Stimulated activated CD4-positive, alpha-beta T cell treated with anti-CD3 and anti-CD28 coated beads, Interleukin-1b, Interleukin-23, amount 100 ng/mL, for 1 hour (primary cell): ENCODE results near the gene PAX5.

Experiments used
- DNase-seq, 2 donors: peaks; one replicate each; pipeline ENCODE4 v3.0.0-alpha.2; 2020; ENCODE audit warnings: low read depth in 2 of 2

The PAX5 gene

GRCh38 chr9:36987891-36988290 is 46.2 kb downstream of the PAX5 start:
- DNase-seq: no peak

GRCh38 chr9:36987409-36987808 is 46.7 kb downstream of the PAX5 start:
- no peak for DNase-seq

GRCh38 chr9:36986468-36987408 is 47.3 kb downstream of the PAX5 start:
- no peak for DNase-seq

DNA sequence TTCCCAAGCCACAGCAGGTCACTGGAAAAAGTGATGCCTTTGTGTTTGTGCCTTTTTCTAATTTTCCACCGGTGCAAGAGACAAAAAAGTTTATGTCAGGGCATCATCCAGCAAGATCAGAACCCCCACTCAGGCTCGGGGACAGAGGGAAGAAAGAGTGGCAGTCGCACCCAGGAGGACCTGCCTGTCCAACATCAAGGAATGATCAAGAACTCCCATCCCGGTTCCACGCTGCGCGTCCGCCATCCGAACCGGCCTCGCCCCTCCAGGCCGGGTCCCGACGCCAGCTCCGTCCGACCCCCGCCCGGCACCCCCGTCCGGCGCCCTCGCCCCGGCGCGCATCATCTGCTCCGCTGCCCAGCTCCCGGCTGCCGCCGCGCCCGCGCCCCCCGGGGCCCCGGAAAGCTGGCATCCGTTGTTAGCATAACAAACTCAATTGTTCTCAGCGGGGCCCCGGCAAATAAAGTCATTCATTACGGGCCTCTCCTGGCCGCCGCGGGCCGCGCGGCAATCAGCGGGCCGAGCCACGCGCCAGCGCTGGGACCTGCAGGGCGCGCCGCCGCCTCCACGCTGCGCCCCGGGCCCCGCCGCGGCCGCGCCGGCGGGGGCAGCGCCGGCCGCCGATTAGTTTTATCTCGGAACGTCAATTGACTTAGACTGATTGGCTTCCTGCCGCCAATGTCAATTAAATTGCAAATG is 48.1 kb downstream of the PAX5 start:
- DNase-seq: no peak

DNA sequence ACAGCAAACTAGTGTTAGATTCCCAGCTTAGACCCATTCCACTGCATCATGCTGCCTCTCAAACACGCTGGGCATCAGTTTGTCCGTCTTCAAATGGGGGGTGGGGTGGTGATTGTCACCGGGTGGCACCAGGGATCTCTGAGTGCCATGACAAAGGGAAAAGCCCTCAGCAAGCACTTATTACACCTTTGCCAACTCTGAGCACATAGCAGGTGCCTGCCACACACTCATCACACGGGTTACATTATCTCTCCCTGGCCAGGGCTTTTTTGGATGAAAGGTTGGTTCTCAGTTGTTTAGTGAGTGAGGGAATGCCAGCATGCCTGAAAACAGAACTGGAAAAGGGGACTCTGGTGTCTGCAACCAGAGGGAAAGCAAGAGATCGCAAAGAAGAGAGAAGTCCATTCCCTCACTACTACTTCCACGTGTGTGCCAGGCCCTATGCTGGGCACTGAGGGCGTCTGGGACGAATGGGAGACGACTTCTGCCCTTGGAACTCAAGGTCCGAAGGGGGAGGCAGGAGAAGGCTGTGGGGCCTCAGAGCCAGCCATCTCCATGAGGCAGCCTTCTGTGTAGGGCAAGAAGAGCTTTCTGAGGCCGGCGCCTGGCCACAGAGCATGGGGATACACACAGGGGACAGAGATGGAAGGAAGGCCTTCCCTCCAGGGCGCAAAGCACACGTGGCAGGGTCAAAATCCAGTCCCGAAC is 48.9 kb downstream of the PAX5 start:
- DNase-seq: no peak

DNA sequence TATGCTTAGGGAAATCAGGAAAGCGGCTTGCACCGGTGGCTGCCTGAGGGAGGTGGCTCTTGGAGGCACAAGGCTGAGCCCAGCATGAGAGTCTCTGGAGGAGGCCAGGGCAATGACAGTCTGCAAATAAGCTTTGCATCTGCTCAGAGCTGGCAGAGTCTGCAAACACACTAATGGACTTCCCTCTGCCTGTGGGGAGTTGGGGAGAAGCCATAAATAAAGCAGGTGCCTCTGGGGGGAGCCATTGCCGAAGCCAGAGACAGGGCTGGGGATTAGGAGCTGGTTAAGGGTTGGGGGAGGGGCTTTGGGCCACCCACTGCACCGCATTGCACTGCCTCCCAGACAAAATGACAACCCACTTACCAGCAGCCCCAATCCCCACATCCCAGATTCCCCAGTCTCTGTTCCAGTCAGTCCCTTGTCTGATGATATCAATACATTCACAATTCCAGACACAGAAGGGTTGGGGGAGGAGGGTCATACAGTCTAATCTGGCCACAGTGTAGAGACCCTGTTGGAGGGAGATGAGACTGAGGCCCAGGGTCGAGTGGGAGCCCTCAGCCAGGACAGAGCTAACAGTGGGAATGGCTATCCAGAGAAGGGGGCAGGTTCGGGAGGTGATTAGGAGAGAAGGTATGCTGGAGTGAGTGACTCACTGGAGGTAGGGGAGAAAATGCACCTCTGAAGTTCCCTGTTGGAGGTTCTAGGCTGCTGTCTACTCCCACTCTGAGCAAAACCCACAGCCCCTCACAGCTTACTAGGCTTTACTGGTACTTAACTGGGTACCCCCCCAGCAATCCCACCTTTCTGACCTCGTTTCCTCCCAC is 53.7 kb downstream of the PAX5 start:
- no peak for DNase-seq

DNA sequence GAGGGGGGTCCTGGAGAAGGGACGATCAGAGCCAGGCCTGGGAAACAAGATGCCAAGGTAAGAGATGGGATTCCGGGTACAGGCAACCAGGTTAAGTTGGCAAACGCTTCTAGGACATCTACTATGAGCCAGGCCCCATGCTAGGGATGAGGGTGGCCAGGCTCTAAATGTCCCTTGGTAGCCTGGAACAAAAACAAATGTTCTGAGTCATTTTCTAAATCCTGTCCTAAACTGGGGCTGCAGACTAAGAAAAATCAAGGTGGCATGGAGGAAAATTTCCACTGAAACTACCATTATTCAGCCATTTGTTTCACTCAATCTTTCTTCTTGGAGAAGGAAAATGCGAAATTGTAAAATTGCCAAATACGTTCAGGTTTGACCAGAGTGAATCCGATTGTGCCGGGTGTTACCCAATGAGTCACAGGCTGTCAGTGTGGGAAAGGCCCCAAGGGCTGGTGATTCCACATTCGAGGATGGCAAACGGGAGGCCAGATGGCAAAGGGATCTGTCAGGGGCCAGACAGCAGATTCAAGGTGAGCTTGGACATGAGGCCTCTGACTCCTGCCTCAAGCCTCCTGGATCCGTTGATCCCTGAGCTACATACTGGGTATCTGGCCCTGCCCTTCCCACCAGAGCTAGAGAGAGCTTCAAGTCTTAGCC is 57.6 kb downstream of the PAX5 start:
- no peak for DNase-seq

DNA sequence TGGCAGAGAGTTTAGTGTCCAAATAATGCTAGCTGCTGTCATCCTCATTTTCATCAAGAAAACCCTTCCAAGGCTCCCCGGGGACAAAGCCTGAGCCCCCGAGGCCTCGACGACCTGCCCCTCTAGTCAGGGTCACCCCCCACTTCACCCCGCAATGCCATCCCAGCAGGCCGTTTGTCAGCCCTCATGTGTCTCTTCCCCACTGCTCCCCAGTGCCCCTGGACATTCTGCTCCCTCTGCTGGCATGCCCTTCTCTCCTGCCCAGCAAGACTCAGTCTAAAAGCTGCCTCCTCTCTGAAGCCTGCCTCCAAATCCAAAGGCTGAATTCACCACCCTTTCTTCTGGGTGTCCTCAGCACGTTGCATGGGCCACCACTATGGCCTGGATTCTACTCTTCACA is 59.3 kb downstream of the PAX5 start:
- DNase-seq: no peak

DNA sequence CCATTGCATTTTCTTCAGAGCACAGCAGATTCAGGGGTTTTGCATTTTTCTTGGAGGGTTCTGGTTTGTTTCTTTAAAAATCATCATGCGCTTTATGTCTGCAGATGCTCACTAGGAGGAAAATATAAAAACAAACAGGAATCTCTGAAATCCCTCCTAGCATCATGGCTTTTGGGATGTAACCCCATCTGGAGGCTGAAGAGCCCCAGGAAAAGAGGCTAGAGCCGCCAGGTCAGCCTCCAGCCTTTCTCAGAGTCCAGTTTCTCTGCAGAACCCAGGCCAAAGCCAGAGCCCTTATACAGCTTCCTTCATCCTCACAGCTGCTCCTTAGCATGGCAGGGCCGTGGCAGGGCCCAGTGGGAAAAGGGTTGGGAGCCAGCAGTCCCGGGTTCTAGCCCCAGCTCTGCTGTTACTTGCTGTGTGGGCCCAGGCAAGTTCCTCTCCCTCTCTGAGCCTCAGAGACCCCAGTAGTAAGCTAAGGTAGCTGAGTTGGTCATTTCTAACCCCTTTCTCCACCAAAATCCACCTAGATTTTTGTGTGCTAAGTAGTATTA is 62.1 kb downstream of the PAX5 start:
- DNase-seq: no peak

- DNase-seq: no peak
These were observed 63.8 kb downstream of the PAX5 start for GRCh38 chr9:36970007-36970888.

- no peak for DNase-seq
These were observed 64.8 kb downstream of the PAX5 start for GRCh38 chr9:36969216-36969771.

GRCh38 chr9:36968574-36969215 is 65.4 kb downstream of the PAX5 start:
- no peak for DNase-seq

GRCh38 chr9:36967997-36968396 is 66.1 kb downstream of the PAX5 start:
- DNase-seq: no peak

- DNase-seq: no peak
These were observed 67.5 kb downstream of the PAX5 start for GRCh38 chr9:36966371-36967097.

GRCh38 chr9:36964791-36965190 is 69.3 kb downstream of the PAX5 start:
- no peak for DNase-seq

DNA sequence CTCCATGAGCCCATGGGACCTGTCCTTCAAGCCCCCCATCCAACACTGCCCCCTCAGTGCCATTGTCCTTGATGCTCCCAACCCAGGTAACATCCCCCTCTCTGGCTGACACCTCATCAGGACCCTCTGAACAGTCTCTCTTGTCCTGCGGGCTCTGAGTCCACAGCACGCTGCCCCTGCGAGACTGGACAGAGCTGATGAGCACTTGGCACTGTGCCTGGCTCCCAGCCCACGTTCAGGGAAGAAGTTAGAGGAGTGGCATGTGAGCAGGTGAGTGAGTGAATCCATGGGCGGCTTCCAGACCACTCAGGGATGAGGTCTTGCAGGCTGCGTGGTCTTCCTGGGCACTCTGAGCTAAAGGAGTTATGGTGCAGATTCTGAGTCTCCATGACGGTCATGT is 70.7 kb downstream of the PAX5 start:
- DNase-seq: no peak

DNA sequence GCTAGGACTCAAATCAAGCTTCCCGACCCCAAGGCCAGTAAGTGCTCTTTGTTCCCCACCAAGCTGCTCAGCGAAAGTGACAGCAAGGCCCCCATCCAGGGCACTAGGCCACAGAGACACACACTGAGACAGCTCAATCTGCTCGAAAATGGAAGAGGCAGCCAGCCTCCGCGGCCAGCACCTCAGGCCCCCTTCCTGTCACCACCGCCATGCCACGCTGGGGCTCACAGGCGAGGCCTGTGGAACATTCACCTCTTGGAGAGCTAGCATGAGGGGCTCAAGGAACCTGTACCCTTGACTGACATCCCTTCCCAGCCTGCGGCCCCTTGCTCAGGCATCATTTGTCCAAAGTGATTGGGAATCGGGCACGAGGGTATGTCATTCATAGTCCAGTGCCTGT is 71.4 kb downstream of the PAX5 start:
- DNase-seq: no peak
